ENCODE data around the gene PGF. TPM values are rescaled to one million over a fixed set of nuclear protein-coding genes. Genes with fewer than 3 reads are reported as not detected.
"Not testable (repeated sequence)": the region's sequence is repeated elsewhere in the genome, so short reads cannot be mapped to it uniquely, and the experiment has no call there.

Gene PGF
- total and polyA plus RNA-seq, 4 donors = 0.61 to 4.5 (median 1.8) TPM

DNA sequence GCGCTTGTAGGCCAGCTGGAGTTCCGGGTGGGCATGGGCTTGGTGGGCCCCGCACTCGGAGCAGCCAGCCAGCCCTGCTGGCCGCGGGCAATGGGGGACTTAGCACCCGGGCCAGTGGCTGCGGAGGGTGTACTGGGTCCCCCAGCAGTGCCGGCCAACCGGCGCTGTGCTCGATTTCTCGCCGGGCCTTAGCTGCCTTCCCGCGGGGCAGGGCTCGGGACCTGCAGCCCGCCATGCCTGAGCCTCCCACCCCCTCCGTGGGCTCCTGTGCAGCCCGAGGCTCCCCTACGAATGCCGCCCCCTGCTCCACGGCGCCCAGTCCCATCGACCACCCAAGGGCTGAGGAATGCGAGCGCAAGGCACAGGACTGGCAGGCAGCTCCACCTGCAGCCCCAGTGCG is 38.8 kb upstream of the PGF start:
- not testable (repeated sequence) for H3K4me1 ChIP-seq (ENCODE audit: control insufficient read depth in 4 of 4, insufficient read depth in 4 of 4, low read length in 3 of 4); H3K27ac ChIP-seq (ENCODE audit: low read depth in 1 of 2, low read length in 2 of 2); H3K9ac ChIP-seq (ENCODE audit: low read depth in 1 of 2, low read length in 2 of 2); H3K36me3 ChIP-seq (ENCODE audit: control insufficient read depth in 4 of 4, insufficient read depth in 3 of 4, low read depth in 1 of 4, low read length in 3 of 4); H3K27me3 ChIP-seq (ENCODE audit: control insufficient read depth in 4 of 4, insufficient read depth in 4 of 4, low read length in 3 of 4); DNase-seq (ENCODE audit: low spot score); H3K4me3 ChIP-seq (ENCODE audit: low read depth in 1 of 3, low read length in 3 of 3); H3K9me3 ChIP-seq (ENCODE audit: control insufficient read depth in 4 of 4, low read length in 3 of 4)
- 94% methylated on average over 28 of the region's 28 CpGs for WGBS

- no peak overlapping the region for H3K27ac ChIP-seq (ENCODE audit: low read depth in 1 of 2, low read length in 2 of 2)
- no peak overlapping the region for H3K9ac ChIP-seq (ENCODE audit: low read depth in 1 of 2, low read length in 2 of 2)
- H3K9me3 ChIP-seq (ENCODE audit: control insufficient read depth in 4 of 4, low read length in 3 of 4) = no peaks in the 10 kb centered on the region
- no peaks in the 10 kb centered on the region for H3K36me3 ChIP-seq (ENCODE audit: control insufficient read depth in 4 of 4, insufficient read depth in 3 of 4, low read depth in 1 of 4, low read length in 3 of 4)
- H3K4me3 ChIP-seq (ENCODE audit: low read depth in 1 of 3, low read length in 3 of 3) = no peak overlapping the region
- H3K27me3 ChIP-seq (ENCODE audit: control insufficient read depth in 4 of 4, insufficient read depth in 4 of 4, low read length in 3 of 4) = no peaks in the 10 kb centered on the region
- TF ChIP-seq RXRA (IDR thresholded peaks at IDR 0.05) (no peak), NR2F2 (IDR thresholded peaks at IDR 0.05) (no peak), TAF1 (conservative IDR thresholded peaks at IDR 0.05) (no peak), YY1 (IDR thresholded peaks at IDR 0.05) (no peak), RAD21 (IDR thresholded peaks at IDR 0.05) (no peak), FOXA1 (IDR thresholded peaks at IDR 0.05) (no peak), EGR1 (IDR thresholded peaks at IDR 0.05; ENCODE audit: low read depth in 2 of 2) (no peak), ATF3 (IDR thresholded peaks at IDR 0.05) (no peak), HNF4G (IDR thresholded peaks at IDR 0.05) (no peak), REST (IDR thresholded peaks at IDR 0.05) (no peak), SP1 (IDR thresholded peaks at IDR 0.05) (no peak)
- TF ChIP-seq, protein P1, sequence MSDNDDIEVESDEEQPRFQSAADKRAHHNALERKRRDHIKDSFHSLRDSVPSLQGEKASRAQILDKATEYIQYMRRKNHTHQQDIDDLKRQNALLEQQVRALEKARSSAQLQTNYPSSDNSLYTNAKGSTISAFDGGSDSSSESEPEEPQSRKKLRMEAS (IDR thresholded peaks at IDR 0.05) = no peak
- TF ChIP-seq, protein P2, sequence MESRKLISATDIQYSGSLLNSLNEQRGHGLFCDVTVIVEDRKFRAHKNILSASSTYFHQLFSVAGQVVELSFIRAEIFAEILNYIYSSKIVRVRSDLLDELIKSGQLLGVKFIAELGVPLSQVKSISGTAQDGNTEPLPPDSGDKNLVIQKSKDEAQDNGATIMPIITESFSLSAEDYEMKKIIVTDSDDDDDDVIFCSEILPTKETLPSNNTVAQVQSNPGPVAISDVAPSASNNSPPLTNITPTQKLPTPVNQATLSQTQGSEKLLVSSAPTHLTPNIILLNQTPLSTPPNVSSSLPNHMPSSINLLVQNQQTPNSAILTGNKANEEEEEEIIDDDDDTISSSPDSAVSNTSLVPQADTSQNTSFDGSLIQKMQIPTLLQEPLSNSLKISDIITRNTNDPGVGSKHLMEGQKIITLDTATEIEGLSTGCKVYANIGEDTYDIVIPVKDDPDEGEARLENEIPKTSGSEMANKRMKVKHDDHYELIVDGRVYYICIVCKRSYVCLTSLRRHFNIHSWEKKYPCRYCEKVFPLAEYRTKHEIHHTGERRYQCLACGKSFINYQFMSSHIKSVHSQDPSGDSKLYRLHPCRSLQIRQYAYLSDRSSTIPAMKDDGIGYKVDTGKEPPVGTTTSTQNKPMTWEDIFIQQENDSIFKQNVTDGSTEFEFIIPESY (IDR thresholded peaks at IDR 0.05) = no peak
- WGBS = 85% methylated on average over 1 of the region's 1 CpG
- H3K4me1 ChIP-seq (ENCODE audit: control insufficient read depth in 4 of 4, insufficient read depth in 4 of 4, low read length in 3 of 4) = no peaks in the 10 kb centered on the region
- DNase-seq (ENCODE audit: low spot score) = no peak
Observed at GRCh38 chr14:74988993-74989392, 33.6 kb upstream of the PGF start.

- no peak overlapping the region for H3K27ac ChIP-seq (ENCODE audit: low read depth in 1 of 2, low read length in 2 of 2)
- H3K4me1 ChIP-seq (ENCODE audit: control insufficient read depth in 4 of 4, insufficient read depth in 4 of 4, low read length in 3 of 4) = no peaks in the 10 kb centered on the region
- H3K9me3 ChIP-seq (ENCODE audit: control insufficient read depth in 4 of 4, low read length in 3 of 4) = no peaks in the 10 kb centered on the region
- 79% methylated on average over 4 of the region's 4 CpGs for WGBS
- TF ChIP-seq, protein P1 (IDR thresholded peaks at IDR 0.05) = no peak
- TF ChIP-seq, protein P2 (IDR thresholded peaks at IDR 0.05) = no peak
- TF ChIP-seq YY1 (IDR thresholded peaks at IDR 0.05) (no peak), CTCF (IDR thresholded peaks at IDR 0.05; ENCODE audit: low read depth, low read length, missing input control) (no peak), SP1 (IDR thresholded peaks at IDR 0.05) (no peak), FOXA1 (IDR thresholded peaks at IDR 0.05) (no peak)
- H3K36me3 ChIP-seq (ENCODE audit: control insufficient read depth in 4 of 4, insufficient read depth in 3 of 4, low read depth in 1 of 4, low read length in 3 of 4) = no peaks in the 10 kb centered on the region
- DNase-seq (ENCODE audit: low spot score) = no peak
- no peaks in the 10 kb centered on the region for H3K27me3 ChIP-seq (ENCODE audit: control insufficient read depth in 4 of 4, insufficient read depth in 4 of 4, low read length in 3 of 4)
- no peak overlapping the region for H3K9ac ChIP-seq (ENCODE audit: low read depth in 1 of 2, low read length in 2 of 2)
- no peak overlapping the region for H3K4me3 ChIP-seq (ENCODE audit: low read depth in 1 of 3, low read length in 3 of 3)
Observed at GRCh38 chr14:74988131-74988530, 32.7 kb upstream of the PGF start.

Measured in liver (tissue), 9 donors.